Pancreas (tissue), 10 donors: ENCODE data around the gene SDF2. TPM values are rescaled to one million over a fixed set of nuclear protein-coding genes. Genes with fewer than 3 reads are reported as not detected.
"Not testable (repeated sequence)": the region's sequence is repeated elsewhere in the genome, so short reads cannot be mapped to it uniquely, and the experiment has no call there.

Experiments used
- ATAC-seq, 4 donors: fragments of 200-7000 bp; cut with Tn5 transposase; one replicate each; pipeline versions ENCODE4 v1.8.0 to v1.9.1; 2020; ENCODE audit warnings: mild to moderate bottlenecking in 4 of 4, moderate library complexity in 4 of 4
- DNase-seq, 6 donors: peaks; one replicate each; pipeline ENCODE4 v3.0.0-alpha.2; 2020
- FAIRE-seq: peaks from 2 replicates; lab custom pipeline; 2012; peaks lifted over from hg19 to GRCh38; lab: Jason Lieb, UNC
- H3K27ac ChIP-seq, 4 donors: fragments of 200-600 bp; sonication (generic); 1 replicate in 3 of 4; 2 replicates in 1 of 4; pipeline versions ENCODE4 v1.5.0 to v1.8.0; 2020
- H3K27me3 ChIP-seq, 4 donors: fragments of 200-600 bp; one replicate each; pipeline ENCODE4 v1.8.0; 2021
- H3K36me3 ChIP-seq, 3 donors: fragments of 200-600 bp; sonication (generic) in 1 of 3; one replicate each; pipeline versions ENCODE4 v1.5.0 to v1.8.0; 2020 to 2021
- H3K4me1 ChIP-seq, 3 donors: fragments of 200-600 bp; one replicate each; pipeline ENCODE4 v1.8.0; 2021
- H3K4me3 ChIP-seq, 4 donors: fragments of 200-600 bp; sonication (generic) in 2 of 4; one replicate each; pipeline versions ENCODE4 v1.5.0 to v1.8.0; 2020 to 2021
- H3K9me3 ChIP-seq, 4 donors: fragments of 200-600 bp; one replicate each; pipeline ENCODE4 v1.8.0; 2021
- CTCF ChIP-seq, 4 donors: fragments of 200-600 bp; sonication (generic) in 3 of 4; IDR thresholded peaks; one replicate each; pipeline versions ENCODE4 v1.5.0 to v1.8.0; 2021; ENCODE audit warnings: antibody characterized with exemption in 4 of 4
- WGBS, 2 donors: extraction: QIAGEN DNeasy Blood & Tissue Kit; methylation state at CpG; one replicate each; pipeline ENCODE4 v1.1.7; 2013; 5-methylcytosine and 5-hydroxymethylcytosine counted together
- intact Hi-C, 3 donors: fragments of 100-400 bp; cut with DNase I; formaldehyde crosslinking; loops; one replicate each; pipeline versions ENCODE4 v1.11.1 to v1.14.2; 2022
- polyA plus RNA-seq, 2 donors: library from polyadenylated mRNA; stranded (reverse); fragments of 200-250 nt; gene quantifications; one replicate each; pipeline ENCODE4 v1.2.3, GENCODE V29; 2013
- total RNA-seq, 6 donors: library from RNA; stranded (reverse); fragmentation: NEBNext Ultra II Directional in 4 of 6; extraction: Animal tissue kit (Norgen Biotek cat#: 25700) in 4 of 6; gene quantifications; one replicate each; pipeline versions ENCODE4 v1.2.1 to v1.2.4, GENCODE V29; 2021 to 2023
- donor health status: healthy with polysubstance abuse.
- donor health status: DM: no; HTN: no; CAD: no; lungs with moderate emphysema.
- donor health status: DM: no; HTN: no; CAD: no.
- donor health status: control.
- donor health status: control.
- donor health status: Bipolar disorder and iron deficiency.
- donor health status: DM: yes; HTN: yes; CAD: no.
- donor health status: DM: no; HTN: no; CAD: no.
- donor health status: DM: no; HTN: no; CAD: no.
- donor health status: DM: yes; HTN: yes; CAD: no.

Gene SDF2
- total and polyA plus RNA-seq, 8 donors, result 13.8 to 38.6 (median 18.7) TPM

GRCh38 chr17:28669918-28670317 is 8.2 kb upstream of the SDF2 start:
- intact Hi-C loops, result loop anchor here in 1 of 3 donors (10.0 kb wide), 1 partner anchor 245 kb away; no protein-coding TSS in a partner anchor
- Histone ChIP-seq H3K9me3 (no peaks in the 10 kb centered on the region), H3K4me1 (no peaks in the 10 kb centered on the region), H3K4me3 (no peak overlapping the region), H3K27ac (no peak overlapping the region), H3K36me3 (peaks cover 3 to 59% (median 25%) of the 10 kb centered on the region in 3 donors), H3K27me3 (no peaks in the 10 kb centered on the region)
- no peak for DNase-seq
- FAIRE-seq, result no peak
- 87 to 96% methylated on average over 1 of the region's 1 CpG for WGBS, 2 donors
- no peak for ATAC-seq
- TF ChIP-seq CTCF (IDR thresholded peaks at IDR 0.05), result no peak

DNA sequence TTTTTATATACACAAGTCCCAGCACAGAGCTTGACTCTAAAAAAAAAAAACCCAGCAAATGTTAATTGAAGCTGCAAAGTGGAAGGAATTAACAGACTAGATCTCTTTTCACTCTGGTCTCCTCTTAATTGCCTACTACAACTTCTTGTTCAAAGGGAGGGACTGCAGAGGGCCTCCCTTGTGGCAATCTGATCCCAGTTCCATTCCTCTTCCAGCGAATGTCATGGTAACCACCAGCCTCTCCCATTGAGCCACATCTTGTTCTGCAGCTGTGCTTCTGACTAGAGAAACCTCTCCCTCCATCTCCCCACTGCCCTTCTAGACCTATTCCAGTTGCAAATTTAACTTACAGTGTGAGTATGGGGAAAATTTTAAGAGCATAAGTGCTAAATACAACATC is 6.2 kb upstream of the SDF2 start:
- no peak for FAIRE-seq
- H3K36me3 ChIP-seq, result peaks cover 0 to 39% (median 7%) of the 10 kb centered on the region in 3 donors
- intact Hi-C loops, result loop anchor here in 1 of 3 donors (10.0 kb wide), 1 partner anchor 247 kb away; no protein-coding TSS in a partner anchor
- ATAC-seq, result no peak
- H3K27me3 ChIP-seq, result no peaks in the 10 kb centered on the region
- no peak for DNase-seq
- H3K4me3 ChIP-seq, result no peak overlapping the region
- peaks cover 7 to 18% (median 12%) of the 10 kb centered on the region in 3 donors for H3K4me1 ChIP-seq
- TF ChIP-seq CTCF (IDR thresholded peaks at IDR 0.05), result no peak
- WGBS, 2 donors, result 84 to 96% methylated on average over 1 of the region's 1 CpG
- H3K9me3 ChIP-seq, result no peaks in the 10 kb centered on the region
- H3K27ac ChIP-seq, result no peak overlapping the region

DNA sequence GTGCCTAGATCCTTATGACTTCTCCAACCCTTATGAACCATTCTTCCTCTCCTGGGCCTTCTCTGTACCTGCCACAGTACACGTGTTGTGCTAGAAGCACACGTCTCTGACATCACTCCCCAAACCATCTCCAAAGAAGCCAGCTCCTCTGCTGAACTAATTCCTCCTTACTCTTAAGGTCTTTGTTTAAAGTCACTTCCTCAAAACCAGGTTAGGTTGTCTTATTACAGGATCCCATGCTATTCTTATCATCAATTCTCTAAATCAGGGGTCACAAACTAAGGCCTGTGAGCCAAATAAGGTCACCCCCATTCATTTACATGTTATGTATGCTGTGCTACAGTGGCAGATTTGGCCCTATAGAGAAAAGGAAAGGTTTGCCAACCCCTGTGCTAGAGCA is 4.3 kb upstream of the SDF2 start:
- TF ChIP-seq CTCF (IDR thresholded peaks at IDR 0.05), result no peak
- WGBS, 2 donors, result 76 to 81% methylated on average over 2 of the region's 2 CpGs

DNA sequence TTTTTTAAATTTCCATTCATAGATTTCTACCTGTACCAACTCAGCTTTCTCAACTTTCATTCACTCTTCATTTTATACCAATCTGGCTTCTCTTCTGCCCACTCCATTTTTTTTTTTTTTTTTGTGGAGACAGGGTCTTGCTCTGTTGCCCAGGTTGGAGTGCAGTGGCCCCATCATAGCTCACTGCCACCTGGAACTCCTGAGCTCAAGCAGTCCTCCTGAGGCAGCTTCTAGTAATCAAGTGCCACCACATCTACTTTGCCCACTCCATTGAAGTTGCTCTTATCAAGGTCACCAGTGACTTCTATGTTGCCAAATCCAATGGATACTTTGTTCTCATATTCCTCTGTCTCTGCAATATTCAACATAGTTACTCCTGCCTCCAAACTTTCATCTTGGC is 2.0 kb upstream of the SDF2 start:
- no peak for TF ChIP-seq CTCF (IDR thresholded peaks at IDR 0.05)
- no peak for FAIRE-seq
- ATAC-seq, result no peak
- Histone ChIP-seq H3K36me3 (peaks cover 0 to 8% (median 0%) of the 10 kb centered on the region in 3 donors), H3K27me3 (no peaks in the 10 kb centered on the region), H3K9me3 (no peaks in the 10 kb centered on the region), H3K4me1 (peaks cover 12 to 24% (median 17%) of the 10 kb centered on the region in 3 donors), H3K27ac (no peak overlapping the region), H3K4me3 (no peak overlapping the region)
- no peak for DNase-seq
- intact Hi-C loops, result loop anchor here in 1 of 3 donors (10.0 kb wide), 1 partner anchor 251 kb away; no protein-coding TSS in a partner anchor

More for the DNA sequence above, 4.3 kb upstream of the SDF2 start:
- no peak for ATAC-seq
- H3K27ac ChIP-seq, result no peak overlapping the region
- intact Hi-C loops, result loop anchor here in 1 of 3 donors (10.0 kb wide), 1 partner anchor 249 kb away; no protein-coding TSS in a partner anchor
- no peaks in the 10 kb centered on the region for H3K9me3 ChIP-seq
- H3K27me3 ChIP-seq, result no peaks in the 10 kb centered on the region
- no peak for DNase-seq
- H3K36me3 ChIP-seq, result peaks cover 0 to 20% (median under 1%) of the 10 kb centered on the region in 3 donors
- FAIRE-seq, result no peak
- H3K4me1 ChIP-seq, result peaks cover 10 to 23% (median 12%) of the 10 kb centered on the region in 3 donors
- no peak overlapping the region for H3K4me3 ChIP-seq

DNA sequence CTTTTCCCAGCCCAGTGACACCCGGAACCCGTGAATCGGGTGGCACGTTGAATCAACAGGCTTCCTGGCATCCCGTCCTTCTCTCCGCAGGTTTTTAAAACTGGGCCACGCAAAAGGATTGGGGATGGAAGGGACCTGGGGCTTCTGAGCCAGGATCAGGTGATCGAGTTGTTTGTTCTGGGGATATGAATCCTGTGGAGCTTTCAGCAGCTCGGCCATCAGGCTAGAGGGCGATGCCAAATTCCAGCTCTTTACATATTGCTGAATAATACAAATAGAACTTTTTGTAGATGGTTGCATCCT is 772 bp upstream of the SDF2 start:
- no peak for FAIRE-seq
- Histone ChIP-seq H3K4me3 (peak overlapping the region; percentile 67 to 83 (median 69)), H3K27me3 (no peaks in the 10 kb centered on the region), H3K9me3 (no peaks in the 10 kb centered on the region), H3K27ac (peak overlapping the region; percentile 92 to 94 (median 93)), H3K36me3 (peaks cover 0 to 3% (median 0%) of the 10 kb centered on the region in 3 donors), H3K4me1 (peaks cover 12 to 24% (median 17%) of the 10 kb centered on the region in 3 donors)
- intact Hi-C loops, result loop anchor here in 1 of 3 donors (10.0 kb wide), 1 partner anchor 252 kb away; no protein-coding TSS in a partner anchor
- ATAC-seq, result no peak
- no peak for TF ChIP-seq CTCF (IDR thresholded peaks at IDR 0.05)
- DNase-seq, result no peak
- WGBS, 2 donors, result 0 to 1% methylated on average over 10 of the region's 10 CpGs

- not testable (repeated sequence) for FAIRE-seq
- peak in 2 of 6 donors; percentile 28 to 66 for DNase-seq
Observed at GRCh38 chr17:28659497-28659881, 2.2 kb downstream of the SDF2 start.

DNA sequence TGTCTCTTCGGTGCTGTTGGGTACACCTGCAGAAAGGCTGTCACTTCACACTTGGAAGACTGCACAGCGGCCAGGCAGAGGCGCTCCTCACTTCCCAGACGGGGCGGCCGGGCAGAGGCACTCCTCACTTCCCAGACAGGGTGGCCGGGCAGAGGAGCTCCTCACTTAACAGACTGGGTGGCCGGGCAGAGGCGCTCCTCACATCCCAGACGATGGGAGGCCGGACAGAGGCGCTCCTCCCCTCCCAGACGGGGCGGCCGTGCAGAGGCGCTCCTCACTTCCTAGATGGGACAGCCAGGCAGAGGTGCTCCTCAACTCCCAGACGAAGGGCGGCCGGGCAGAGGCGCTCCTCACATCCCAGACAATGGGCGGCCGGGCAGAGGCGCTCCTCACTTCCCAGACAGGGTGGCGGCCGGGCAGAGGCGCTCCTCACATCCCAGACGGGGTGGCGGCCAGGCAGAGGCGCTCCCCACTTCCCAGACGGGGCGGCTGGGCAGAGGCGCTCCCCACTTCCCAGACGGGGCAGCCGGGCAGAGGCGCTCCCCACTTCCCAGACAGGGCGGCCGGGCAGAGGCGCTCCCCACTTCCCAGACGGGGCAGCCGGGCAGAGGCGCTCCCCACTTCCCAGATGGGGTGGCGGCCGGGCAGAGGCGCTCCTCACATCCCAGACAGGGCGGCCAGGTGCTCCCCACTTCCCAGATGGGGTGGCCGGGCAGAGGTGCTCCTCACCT is 2.8 kb downstream of the SDF2 start:
- WGBS, 2 donors, result 97 to 99% methylated on average over 39 to 46 of the region's 46 CpGs
- FAIRE-seq, intact Hi-C loops, H3K4me3 ChIP-seq, H3K27ac ChIP-seq, ATAC-seq, H3K36me3 ChIP-seq, H3K27me3 ChIP-seq, H3K9me3 ChIP-seq: not testable (repeated sequence)
- peak in 1 of 6 donors; percentile 62 for DNase-seq
- H3K4me1 ChIP-seq, result peaks cover 10 to 17% (median 17%) of the 10 kb centered on the region in 3 donors

More at GRCh38 chr17:28659497-28659881, 2.2 kb downstream of the SDF2 start:
- H3K4me3 ChIP-seq, H3K27me3 ChIP-seq, H3K27ac ChIP-seq, ATAC-seq, H3K36me3 ChIP-seq, H3K9me3 ChIP-seq, intact Hi-C loops: not testable (repeated sequence)
- WGBS, 2 donors, result 97 to 99% methylated on average over 22 to 23 of the region's 23 CpGs
- H3K4me1 ChIP-seq, result peaks cover 12 to 23% (median 17%) of the 10 kb centered on the region in 3 donors
